Measurements from ENCODE around the gene SGMS1.
"Not testable (repeated sequence)": the region's sequence is repeated elsewhere in the genome, so short reads cannot be mapped to it uniquely, and the experiment has no call there.

SGMS1 gene

GRCh38 chr10:50541921-50542320 is 81.8 kb downstream of the SGMS1 start:
- H3K4me3 ChIP-seq (ENCODE audit: low read depth, low read length) = no peak overlapping the region
- no peak overlapping the region for H3K9ac ChIP-seq (ENCODE audit: low read depth, low read length)
- H3K4me1 ChIP-seq (ENCODE audit: control insufficient read depth, insufficient read depth, low read length) = peaks cover 21% of the 10 kb centered on the region

GRCh38 chr10:50541317-50541716 is 82.4 kb downstream of the SGMS1 start:
- Histone ChIP-seq H3K27me3 (ENCODE audit: control insufficient read depth, insufficient read depth, low read length) (no peaks in the 10 kb centered on the region), H3K36me3 (ENCODE audit: control insufficient read depth, insufficient read depth, low read length) (no peaks in the 10 kb centered on the region), H3K4me3 (ENCODE audit: low read depth, low read length) (no peak overlapping the region), H3K9me3 (ENCODE audit: control insufficient read depth, insufficient read depth, low read length) (no peaks in the 10 kb centered on the region), H3K4me1 (ENCODE audit: control insufficient read depth, insufficient read depth, low read length) (peaks cover 21% of the 10 kb centered on the region), H3K27ac (ENCODE audit: low read depth, low read length) (no peak overlapping the region), H3K9ac (ENCODE audit: low read depth, low read length) (no peak overlapping the region)

More at GRCh38 chr10:50541921-50542320, 81.8 kb downstream of the SGMS1 start:
- Histone ChIP-seq H3K9me3 (ENCODE audit: control insufficient read depth, insufficient read depth, low read length) (no peaks in the 10 kb centered on the region), H3K27me3 (ENCODE audit: control insufficient read depth, insufficient read depth, low read length) (no peaks in the 10 kb centered on the region), H3K36me3 (ENCODE audit: control insufficient read depth, insufficient read depth, low read length) (no peaks in the 10 kb centered on the region), H3K27ac (ENCODE audit: low read depth, low read length) (no peak overlapping the region)

GRCh38 chr10:50540826-50541122 is 83.0 kb downstream of the SGMS1 start:
- H3K9me3 ChIP-seq (ENCODE audit: control insufficient read depth, insufficient read depth, low read length) = no peaks in the 10 kb centered on the region
- no peak overlapping the region for H3K27ac ChIP-seq (ENCODE audit: low read depth, low read length)

GRCh38 chr10:50540069-50540825 is 83.5 kb downstream of the SGMS1 start:
- Histone ChIP-seq H3K4me1 (ENCODE audit: control insufficient read depth, insufficient read depth, low read length) (peaks cover 18% of the 10 kb centered on the region), H3K27ac (ENCODE audit: low read depth, low read length) (no peak overlapping the region)

More at GRCh38 chr10:50540826-50541122, 83.0 kb downstream of the SGMS1 start:
- Histone ChIP-seq H3K4me1 (ENCODE audit: control insufficient read depth, insufficient read depth, low read length) (peaks cover 20% of the 10 kb centered on the region), H3K27me3 (ENCODE audit: control insufficient read depth, insufficient read depth, low read length) (no peaks in the 10 kb centered on the region), H3K36me3 (ENCODE audit: control insufficient read depth, insufficient read depth, low read length) (no peaks in the 10 kb centered on the region), H3K4me3 (ENCODE audit: low read depth, low read length) (no peak overlapping the region), H3K9ac (ENCODE audit: low read depth, low read length) (no peak overlapping the region)

GRCh38 chr10:50538555-50539398 is 85.0 kb downstream of the SGMS1 start:
- Histone ChIP-seq H3K36me3 (ENCODE audit: control insufficient read depth, insufficient read depth, low read length) (no peaks in the 10 kb centered on the region), H3K4me3 (ENCODE audit: low read depth, low read length) (no peak overlapping the region), H3K4me1 (ENCODE audit: control insufficient read depth, insufficient read depth, low read length) (peaks cover 9% of the 10 kb centered on the region; the same call in 1 of the 2 replicates), H3K9ac (ENCODE audit: low read depth, low read length) (no peak overlapping the region), H3K27me3 (ENCODE audit: control insufficient read depth, insufficient read depth, low read length) (no peaks in the 10 kb centered on the region), H3K27ac (ENCODE audit: low read depth, low read length) (peak overlapping the region; percentile 20), H3K9me3 (ENCODE audit: control insufficient read depth, insufficient read depth, low read length) (no peaks in the 10 kb centered on the region)

More at GRCh38 chr10:50540069-50540825, 83.5 kb downstream of the SGMS1 start:
- Histone ChIP-seq H3K36me3 (ENCODE audit: control insufficient read depth, insufficient read depth, low read length) (no peaks in the 10 kb centered on the region), H3K4me3 (ENCODE audit: low read depth, low read length) (no peak overlapping the region), H3K27me3 (ENCODE audit: control insufficient read depth, insufficient read depth, low read length) (no peaks in the 10 kb centered on the region), H3K9ac (ENCODE audit: low read depth, low read length) (no peak overlapping the region), H3K9me3 (ENCODE audit: control insufficient read depth, insufficient read depth, low read length) (no peaks in the 10 kb centered on the region)

- H3K9ac ChIP-seq (ENCODE audit: low read depth, low read length) = no peak overlapping the region
- no peak overlapping the region for H3K27ac ChIP-seq (ENCODE audit: low read depth, low read length)
These were observed 87.0 kb downstream of the SGMS1 start for GRCh38 chr10:50536617-50537240.

GRCh38 chr10:50534748-50535376 is 88.9 kb downstream of the SGMS1 start:
- not testable (repeated sequence) for H3K27ac ChIP-seq (ENCODE audit: low read depth, low read length)

More at GRCh38 chr10:50536617-50537240, 87.0 kb downstream of the SGMS1 start:
- no peaks in the 10 kb centered on the region for H3K36me3 ChIP-seq (ENCODE audit: control insufficient read depth, insufficient read depth, low read length)
- no peaks in the 10 kb centered on the region for H3K27me3 ChIP-seq (ENCODE audit: control insufficient read depth, insufficient read depth, low read length)
- H3K4me3 ChIP-seq (ENCODE audit: low read depth, low read length) = no peak overlapping the region
- H3K9me3 ChIP-seq (ENCODE audit: control insufficient read depth, insufficient read depth, low read length) = no peaks in the 10 kb centered on the region
- no peaks in the 10 kb centered on the region for H3K4me1 ChIP-seq (ENCODE audit: control insufficient read depth, insufficient read depth, low read length)

GRCh38 chr10:50533296-50533695 is 90.5 kb downstream of the SGMS1 start:
- Histone ChIP-seq H3K9ac (ENCODE audit: low read depth, low read length) (no peak overlapping the region), H3K27me3 (ENCODE audit: control insufficient read depth, insufficient read depth, low read length) (no peaks in the 10 kb centered on the region), H3K4me1 (ENCODE audit: control insufficient read depth, insufficient read depth, low read length) (no peaks in the 10 kb centered on the region), H3K4me3 (ENCODE audit: low read depth, low read length) (no peak overlapping the region), H3K9me3 (ENCODE audit: control insufficient read depth, insufficient read depth, low read length) (no peaks in the 10 kb centered on the region), H3K27ac (ENCODE audit: low read depth, low read length) (no peak overlapping the region), H3K36me3 (ENCODE audit: control insufficient read depth, insufficient read depth, low read length) (no peaks in the 10 kb centered on the region)

More at GRCh38 chr10:50534748-50535376, 88.9 kb downstream of the SGMS1 start:
- not testable (repeated sequence) for H3K4me3 ChIP-seq (ENCODE audit: low read depth, low read length); H3K4me1 ChIP-seq (ENCODE audit: control insufficient read depth, insufficient read depth, low read length); H3K27me3 ChIP-seq (ENCODE audit: control insufficient read depth, insufficient read depth, low read length); H3K9me3 ChIP-seq (ENCODE audit: control insufficient read depth, insufficient read depth, low read length); H3K36me3 ChIP-seq (ENCODE audit: control insufficient read depth, insufficient read depth, low read length); H3K9ac ChIP-seq (ENCODE audit: low read depth, low read length)

GRCh38 chr10:50531388-50532077 is 92.2 kb downstream of the SGMS1 start:
- H3K9me3 ChIP-seq (ENCODE audit: control insufficient read depth, insufficient read depth, low read length) = no peaks in the 10 kb centered on the region
- H3K36me3 ChIP-seq (ENCODE audit: control insufficient read depth, insufficient read depth, low read length) = no peaks in the 10 kb centered on the region
- no peak overlapping the region for H3K9ac ChIP-seq (ENCODE audit: low read depth, low read length)
- H3K4me3 ChIP-seq (ENCODE audit: low read depth, low read length) = no peak overlapping the region
- no peaks in the 10 kb centered on the region for H3K27me3 ChIP-seq (ENCODE audit: control insufficient read depth, insufficient read depth, low read length)
- no peaks in the 10 kb centered on the region for H3K4me1 ChIP-seq (ENCODE audit: control insufficient read depth, insufficient read depth, low read length)
- no peak overlapping the region for H3K27ac ChIP-seq (ENCODE audit: low read depth, low read length)

GRCh38 chr10:50529660-50530059 is 94.1 kb downstream of the SGMS1 start:
- H3K4me3 ChIP-seq (ENCODE audit: low read depth, low read length) = no peak overlapping the region

More at GRCh38 chr10:50529660-50530059, 94.1 kb downstream of the SGMS1 start:
- Histone ChIP-seq H3K27ac (ENCODE audit: low read depth, low read length) (no peak overlapping the region), H3K9me3 (ENCODE audit: control insufficient read depth, insufficient read depth, low read length) (no peaks in the 10 kb centered on the region), H3K27me3 (ENCODE audit: control insufficient read depth, insufficient read depth, low read length) (no peaks in the 10 kb centered on the region), H3K36me3 (ENCODE audit: control insufficient read depth, insufficient read depth, low read length) (no peaks in the 10 kb centered on the region), H3K9ac (ENCODE audit: low read depth, low read length) (no peak overlapping the region), H3K4me1 (ENCODE audit: control insufficient read depth, insufficient read depth, low read length) (peaks cover 6% of the 10 kb centered on the region)
